GM18508 (cell line): ENCODE data around the gene INTS11.

Source experiments
- ATAC-seq: cut with Tn5 transposase; IDR thresholded peaks from one replicate; pipeline ENCODE4 v1.9.1; 2021; ENCODE audit warnings: moderate number of reproducible peaks; ENCODE audit not compliant: insufficient read depth, unreplicated experiment

The INTS11 gene

GRCh38 chr1:1305300-1306069, 19.0 kb downstream of the INTS11 start:
- ATAC-seq = no peak

- no peak for ATAC-seq
Measured at GRCh38 chr1:1304331-1305299, 19.8 kb downstream of the INTS11 start.

GRCh38 chr1:1303736-1304135, 20.7 kb downstream of the INTS11 start:
- ATAC-seq = no peak

- ATAC-seq = no peak
Measured at GRCh38 chr1:1302951-1303509, 21.4 kb downstream of the INTS11 start.

GRCh38 chr1:1302006-1302430, 22.4 kb downstream of the INTS11 start:
- no peak for ATAC-seq

- ATAC-seq = no peak
Measured at GRCh38 chr1:1300352-1300739, 24.1 kb downstream of the INTS11 start.

- ATAC-seq = no peak
Measured at GRCh38 chr1:1299686-1300351, 24.6 kb downstream of the INTS11 start.

GRCh38 chr1:1298861-1299685, 25.4 kb downstream of the INTS11 start:
- no peak for ATAC-seq

GRCh38 chr1:1297802-1298424, 26.5 kb downstream of the INTS11 start:
- ATAC-seq = no peak

GRCh38 chr1:1296070-1297061, 28.1 kb downstream of the INTS11 start:
- no peak for ATAC-seq

- no peak for ATAC-seq
Measured at GRCh38 chr1:1295154-1295923, 29.1 kb downstream of the INTS11 start.

GRCh38 chr1:1294250-1294890, 30.1 kb downstream of the INTS11 start:
- no peak for ATAC-seq

- ATAC-seq = no peak
Measured at GRCh38 chr1:1293263-1294249, 30.9 kb downstream of the INTS11 start.

GRCh38 chr1:1292851-1293250, 31.6 kb downstream of the INTS11 start:
- no peak for ATAC-seq

- no peak for ATAC-seq
Measured at GRCh38 chr1:1292442-1292779, 32.0 kb downstream of the INTS11 start.
